Stimulated activated CD4-positive, alpha-beta T cell treated with anti-CD3 and anti-CD28 coated beads, TNF-alpha, amount 100 ng/mL, for 4 hours (primary cell): Measurements from ENCODE around the gene PRDM13.
"Not testable (repeated sequence)": the region's sequence is repeated elsewhere in the genome, so short reads cannot be mapped to it uniquely, and the experiment has no call there.

Source experiments
- DNase-seq, 3 experiments: peaks; one replicate each; pipeline ENCODE4 v3.0.0-alpha.2; 2020; ENCODE audit warnings: low read depth in 3 of 3

The PRDM13 gene

DNA sequence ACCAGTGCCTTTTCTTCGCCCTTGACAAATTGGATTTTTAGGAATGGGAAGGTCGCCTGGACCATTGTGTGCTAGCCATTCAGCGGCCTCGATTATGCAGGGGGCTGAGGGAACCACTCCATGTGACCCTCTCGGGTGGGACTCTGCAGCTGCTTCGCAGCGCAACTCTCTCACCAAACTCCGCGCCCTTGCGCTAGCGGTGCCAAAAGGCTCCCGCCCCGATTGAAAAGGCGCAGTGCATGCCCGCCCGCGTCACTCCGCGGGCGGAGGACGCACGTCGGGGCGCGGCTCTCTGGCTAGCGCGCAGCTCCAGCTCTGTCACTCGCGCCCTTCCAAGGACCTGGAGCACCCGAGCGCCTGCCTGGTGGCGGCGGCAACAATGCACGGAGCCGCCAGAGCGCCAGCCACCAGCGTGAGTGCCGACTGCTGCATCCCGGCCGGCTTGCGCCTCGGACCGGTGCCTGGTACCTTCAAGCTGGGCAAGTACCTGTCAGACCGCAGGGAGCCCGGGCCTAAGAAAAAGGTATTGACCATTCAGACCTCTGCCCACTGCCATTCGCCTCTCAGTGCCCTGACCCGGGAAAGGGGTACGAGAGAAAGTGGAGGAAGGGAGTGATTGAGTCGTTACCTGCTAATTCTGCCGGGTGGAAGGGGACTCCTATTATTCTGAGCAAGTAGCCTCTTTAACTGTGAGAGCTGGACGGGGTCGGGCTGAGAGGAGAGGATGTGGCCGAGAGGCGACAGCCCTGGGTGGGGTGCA lies at the start of gene PRDM13:
Gene PRDM13, plus strand, starts transcription at position 178 of the 760 bp plus-strand sequence. Its CDS starts 202 bp downstream, at position 380.
- no peak for DNase-seq

DNA sequence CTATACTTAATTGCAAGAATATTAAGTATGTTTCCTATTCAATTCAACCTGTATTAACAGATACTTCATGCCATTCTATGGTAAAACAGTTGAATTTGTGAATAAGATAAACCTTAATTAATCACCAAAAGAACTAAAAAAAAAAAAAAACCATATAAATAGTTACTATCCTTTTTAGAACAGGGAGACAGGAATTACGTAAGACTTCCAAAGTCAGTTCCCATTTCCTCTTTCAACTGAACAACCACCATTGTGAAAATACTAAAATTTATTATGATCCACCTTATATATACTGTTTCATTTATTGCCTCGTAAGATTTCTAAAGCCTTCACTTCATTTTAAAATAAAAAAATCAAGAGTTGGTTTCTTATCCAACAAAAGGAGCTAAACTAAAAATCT lies 47.6 kb upstream of the PRDM13 start:
- DNase-seq: no peak

DNA sequence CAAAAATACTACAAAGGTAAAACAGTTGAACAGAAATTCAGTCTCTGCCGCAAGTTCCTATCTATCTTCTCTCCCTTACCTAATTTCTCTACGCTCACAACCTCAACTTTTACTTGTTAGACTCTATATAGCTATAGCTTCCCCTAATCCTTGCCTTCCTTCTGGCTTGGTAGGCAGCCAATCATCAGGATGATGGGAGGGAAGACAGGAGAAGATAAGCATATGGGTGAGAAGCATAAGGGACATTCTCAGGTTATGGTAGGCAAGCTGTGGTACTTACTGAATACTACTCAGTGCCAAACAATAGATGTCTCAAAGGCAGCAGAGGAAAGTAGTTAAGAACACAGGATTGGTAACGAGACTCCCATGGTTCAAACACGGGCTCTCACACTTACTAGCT lies 46.0 kb upstream of the PRDM13 start:
- DNase-seq: no peak

DNA sequence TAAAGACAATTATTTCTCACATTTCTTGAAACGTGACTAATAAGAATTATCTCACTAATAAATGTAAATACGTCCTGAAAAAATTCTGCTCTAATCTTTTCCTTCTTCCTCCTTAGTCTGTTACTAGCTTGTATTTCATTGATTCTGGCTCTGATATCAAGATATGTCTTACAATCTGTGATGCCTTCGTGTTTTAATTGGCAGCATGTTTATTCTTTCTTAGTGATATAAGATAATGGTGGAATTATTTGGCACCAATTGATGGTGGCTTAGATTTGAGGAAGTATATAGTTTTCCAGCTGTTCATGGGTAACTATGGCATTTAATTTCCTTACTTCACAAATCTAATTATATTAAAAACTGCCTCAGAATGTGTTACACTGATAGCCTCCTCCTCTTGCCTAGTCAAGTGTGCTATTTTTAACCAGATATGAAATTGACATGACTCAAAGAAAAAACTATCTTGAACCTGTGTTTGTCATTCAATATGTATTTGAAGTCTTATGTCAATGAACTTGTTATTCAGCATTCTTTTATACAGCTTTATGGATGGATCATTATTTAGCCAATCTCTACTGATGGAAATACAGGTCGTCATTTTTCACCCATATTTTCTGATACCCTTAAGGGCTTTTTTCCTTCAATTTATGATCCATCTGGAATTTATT lies 43.4 kb upstream of the PRDM13 start:
- DNase-seq: no peak

DNA sequence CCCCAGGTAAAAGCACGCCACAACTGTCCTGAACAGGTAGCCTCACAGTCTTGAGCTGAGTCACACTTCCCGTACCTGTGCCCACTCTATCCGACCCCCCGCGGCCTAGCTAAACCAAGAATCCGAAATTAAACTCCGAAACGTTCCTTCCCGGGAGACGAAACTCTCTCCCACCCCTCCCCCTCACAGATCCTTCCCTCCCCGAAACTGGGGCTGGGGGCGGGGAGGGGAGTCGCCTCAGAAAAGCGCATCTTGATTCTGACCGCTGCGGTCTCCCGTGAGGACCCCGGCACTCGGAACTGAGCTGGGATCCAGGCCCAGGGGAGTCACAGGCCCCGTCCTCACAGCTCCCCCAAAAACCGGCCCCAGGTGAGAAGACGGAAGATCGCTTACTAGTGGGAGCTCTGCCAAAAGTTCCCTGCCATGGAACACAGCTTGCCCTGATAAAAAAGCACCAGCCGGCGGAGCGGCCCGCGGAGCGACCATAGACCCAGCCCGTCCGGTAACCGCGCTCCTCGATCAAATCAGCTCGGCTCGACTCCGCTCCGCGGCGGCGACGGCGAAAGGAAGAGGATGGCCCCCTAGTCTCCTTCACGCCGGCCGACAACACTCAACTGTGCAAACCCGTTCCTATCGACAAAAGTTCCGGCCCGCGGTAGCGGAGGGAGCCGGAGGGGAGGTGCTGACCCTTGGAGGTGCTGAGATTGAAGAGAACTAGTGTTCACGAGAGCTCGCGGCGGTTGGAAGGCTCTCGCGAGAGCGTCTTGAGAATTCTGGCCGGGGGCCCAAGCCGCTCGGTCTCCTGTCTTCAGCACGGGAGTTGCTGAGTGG lies 38.3 kb upstream of the PRDM13 start, which contains the start of gene CCNC:
Gene CCNC, minus strand, starts transcription at position 558 of the 831 bp plus-strand sequence. Its CDS starts 133 bp downstream, at position 425.
- DNase-seq: peak; percentile 81 to 87 (median 83)

DNA sequence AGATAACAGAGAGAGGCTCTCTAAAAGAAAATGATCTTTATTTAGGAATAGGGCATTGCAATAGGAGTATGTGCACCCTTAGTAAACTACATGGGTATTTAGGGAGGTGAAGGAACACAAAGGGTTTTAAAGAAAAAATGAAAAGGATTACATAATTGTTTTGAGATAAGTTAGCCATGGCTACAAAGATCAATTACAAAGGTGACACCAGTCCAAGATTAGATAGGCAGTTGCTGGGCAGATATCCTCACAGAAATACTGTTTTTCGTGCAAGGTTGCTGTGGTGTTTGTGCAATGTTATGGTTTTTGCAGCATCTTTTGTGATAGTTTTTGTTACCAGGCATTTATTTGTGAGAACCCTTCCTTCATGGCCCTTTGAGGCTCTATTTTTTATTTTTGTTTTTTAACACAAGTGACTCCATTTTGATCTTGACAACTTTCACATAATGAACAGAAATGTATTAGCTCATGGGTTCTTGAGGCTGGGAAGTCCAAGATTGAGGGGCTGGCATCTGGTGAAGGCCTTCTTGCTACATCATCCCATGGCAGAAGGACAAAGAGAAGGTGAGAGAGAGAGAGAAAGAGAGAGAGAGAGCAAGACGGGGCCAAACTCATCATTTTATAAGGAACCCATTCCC lies 32.5 kb upstream of the PRDM13 start:
- DNase-seq: no peak

DNA sequence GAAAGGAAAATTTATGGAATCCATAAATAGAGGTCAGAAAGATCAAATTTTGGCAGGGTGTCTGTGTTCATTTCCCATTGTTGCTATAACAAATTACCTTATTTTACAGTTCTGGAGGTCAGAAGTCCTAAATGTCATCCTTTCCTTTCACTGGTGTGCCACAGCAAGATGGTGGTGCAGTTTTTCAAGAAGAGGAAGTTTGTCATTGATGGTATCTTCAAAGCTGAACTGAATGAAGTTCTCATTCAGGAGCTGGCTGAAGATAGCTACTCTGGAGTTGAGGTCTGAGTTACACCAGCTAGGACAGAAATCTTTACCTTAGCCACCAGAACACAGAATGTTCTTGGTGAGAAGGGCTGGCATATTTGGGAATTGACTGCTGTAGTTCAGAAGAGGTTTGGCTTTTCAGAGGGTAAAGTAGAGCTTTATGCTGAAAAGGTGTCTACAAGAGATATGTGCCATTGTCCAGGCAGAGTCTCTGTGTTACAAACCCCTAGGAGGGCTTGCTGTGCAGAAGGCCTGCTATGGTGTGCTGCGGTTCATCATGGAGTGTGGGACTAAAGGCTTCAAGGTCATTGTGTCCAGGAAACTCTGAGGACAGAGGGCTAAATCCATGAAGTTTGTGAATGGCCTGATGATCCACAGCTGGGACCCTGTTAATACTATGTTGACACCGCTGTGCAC lies 30.9 kb upstream of the PRDM13 start:
- DNase-seq: no peak

DNA sequence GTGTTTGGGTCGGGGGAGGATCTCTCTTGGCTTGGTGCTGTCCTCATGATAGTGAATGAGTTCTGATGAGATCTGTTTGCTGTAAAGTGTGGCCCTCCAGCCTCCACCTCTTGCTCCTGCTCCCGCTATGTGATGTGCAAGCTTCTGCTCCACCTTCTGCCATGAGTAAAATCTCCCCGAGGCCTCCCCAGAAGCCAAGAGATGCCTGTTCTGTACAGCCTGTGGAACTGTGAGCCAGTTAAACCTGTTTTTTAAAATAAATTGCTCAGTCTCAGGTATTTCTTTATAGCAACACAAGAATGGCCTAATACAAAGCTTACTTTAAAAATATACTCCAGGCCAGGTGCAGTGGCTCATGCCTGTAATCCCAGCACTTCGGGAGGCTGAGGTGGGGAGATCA lies 26.9 kb upstream of the PRDM13 start:
- DNase-seq: no peak

DNA sequence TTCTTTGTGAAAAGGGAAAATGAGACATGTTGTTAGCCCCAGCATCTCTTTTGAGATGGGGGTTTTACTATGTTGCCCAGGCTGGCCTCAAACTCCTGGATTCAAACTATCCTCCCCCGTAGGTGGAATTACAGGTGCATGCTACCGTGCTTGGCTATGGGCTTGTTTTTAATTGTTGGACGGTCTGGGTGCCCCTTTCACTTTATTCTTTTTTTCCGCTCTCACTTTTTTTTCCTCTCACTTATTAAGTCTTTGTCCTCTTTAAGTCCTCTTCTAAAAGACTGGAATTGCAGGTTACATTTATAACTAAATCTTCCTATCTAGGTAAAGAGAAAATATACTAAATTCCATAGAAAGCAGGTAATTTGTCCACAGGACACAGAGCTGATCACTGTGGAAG lies 18.8 kb upstream of the PRDM13 start:
- no peak for DNase-seq

DNA sequence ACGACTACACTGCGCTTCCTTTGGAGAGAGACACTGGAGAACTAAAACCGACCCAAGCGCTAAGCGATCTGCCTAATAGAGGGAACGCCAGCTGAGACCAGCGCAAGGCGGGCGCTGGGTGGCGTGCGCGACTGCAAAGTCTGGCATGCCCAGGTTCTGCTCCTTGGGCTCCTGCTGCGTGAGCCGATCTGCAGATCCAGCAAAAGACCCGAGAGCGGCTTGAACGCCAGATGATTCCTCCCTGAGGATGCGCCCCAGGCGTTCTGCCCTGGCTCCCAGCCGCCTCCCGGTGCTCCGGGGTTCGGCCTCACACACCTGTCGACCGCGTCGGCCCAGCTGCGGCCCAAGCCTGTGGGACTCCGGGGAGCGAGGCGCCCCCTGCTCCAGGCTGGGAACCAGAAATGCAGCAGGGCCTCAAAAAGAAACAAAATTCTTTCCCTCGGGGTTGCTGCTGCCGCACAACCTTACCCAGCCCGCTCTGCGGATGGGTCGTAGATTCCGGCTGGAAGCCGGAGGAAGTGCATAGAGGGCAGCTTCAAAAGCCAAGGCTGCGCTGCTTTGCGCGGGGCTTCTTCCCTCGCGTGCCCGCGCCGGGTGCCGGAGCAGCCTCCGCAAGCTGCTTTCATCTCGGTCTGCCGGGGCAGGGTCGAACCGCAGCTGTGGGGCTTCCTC lies 17.9 kb upstream of the PRDM13 start:
- DNase-seq: peak; percentile 39 to 58 (median 53)

DNA sequence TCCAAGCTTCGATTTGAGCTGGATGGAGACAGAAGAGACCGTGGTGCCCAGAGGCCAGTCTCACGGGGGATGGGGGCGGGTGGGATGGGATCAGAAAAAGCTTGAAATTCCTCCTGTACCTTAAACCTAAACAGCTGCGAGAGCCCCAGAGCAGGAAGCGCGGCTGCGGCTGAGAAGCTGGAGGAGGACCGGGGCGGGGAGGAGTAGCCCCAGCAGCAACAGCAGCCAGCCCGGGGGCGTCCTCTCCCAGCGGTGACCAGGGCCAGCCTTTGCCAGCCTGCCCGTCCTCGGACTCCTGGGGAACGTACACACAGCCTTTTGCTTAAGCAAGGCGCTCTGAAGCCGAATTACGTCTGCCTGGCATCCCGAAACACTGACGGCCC lies 17.4 kb upstream of the PRDM13 start:
- no peak for DNase-seq

DNA sequence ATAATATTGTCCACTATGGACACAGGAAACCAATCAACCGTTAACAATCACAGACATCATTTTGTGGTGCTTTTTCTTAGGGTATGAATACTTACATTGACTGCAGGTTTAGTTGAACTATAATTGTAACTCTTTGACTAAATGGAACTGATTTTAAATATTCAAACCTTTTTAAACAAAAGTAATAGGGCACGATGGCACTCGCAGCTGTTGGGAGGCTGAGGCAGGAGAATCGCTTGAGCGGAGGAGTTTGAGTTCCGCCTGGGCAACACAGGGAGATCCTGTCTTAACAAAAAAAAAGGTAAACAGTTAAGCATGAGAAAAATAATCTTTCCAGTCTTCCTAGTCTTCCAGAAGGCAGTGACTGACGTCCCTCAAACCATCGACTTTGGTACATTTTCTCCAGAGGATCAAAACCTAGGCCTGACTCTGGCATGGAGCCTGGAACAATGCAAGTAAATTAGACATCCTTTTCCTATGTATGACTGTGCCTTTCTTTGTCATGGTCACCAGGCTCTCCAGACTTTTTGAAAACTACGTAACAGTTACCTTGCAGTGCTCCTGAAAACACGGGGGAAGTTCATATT lies 16.6 kb upstream of the PRDM13 start:
- DNase-seq: no peak

DNA sequence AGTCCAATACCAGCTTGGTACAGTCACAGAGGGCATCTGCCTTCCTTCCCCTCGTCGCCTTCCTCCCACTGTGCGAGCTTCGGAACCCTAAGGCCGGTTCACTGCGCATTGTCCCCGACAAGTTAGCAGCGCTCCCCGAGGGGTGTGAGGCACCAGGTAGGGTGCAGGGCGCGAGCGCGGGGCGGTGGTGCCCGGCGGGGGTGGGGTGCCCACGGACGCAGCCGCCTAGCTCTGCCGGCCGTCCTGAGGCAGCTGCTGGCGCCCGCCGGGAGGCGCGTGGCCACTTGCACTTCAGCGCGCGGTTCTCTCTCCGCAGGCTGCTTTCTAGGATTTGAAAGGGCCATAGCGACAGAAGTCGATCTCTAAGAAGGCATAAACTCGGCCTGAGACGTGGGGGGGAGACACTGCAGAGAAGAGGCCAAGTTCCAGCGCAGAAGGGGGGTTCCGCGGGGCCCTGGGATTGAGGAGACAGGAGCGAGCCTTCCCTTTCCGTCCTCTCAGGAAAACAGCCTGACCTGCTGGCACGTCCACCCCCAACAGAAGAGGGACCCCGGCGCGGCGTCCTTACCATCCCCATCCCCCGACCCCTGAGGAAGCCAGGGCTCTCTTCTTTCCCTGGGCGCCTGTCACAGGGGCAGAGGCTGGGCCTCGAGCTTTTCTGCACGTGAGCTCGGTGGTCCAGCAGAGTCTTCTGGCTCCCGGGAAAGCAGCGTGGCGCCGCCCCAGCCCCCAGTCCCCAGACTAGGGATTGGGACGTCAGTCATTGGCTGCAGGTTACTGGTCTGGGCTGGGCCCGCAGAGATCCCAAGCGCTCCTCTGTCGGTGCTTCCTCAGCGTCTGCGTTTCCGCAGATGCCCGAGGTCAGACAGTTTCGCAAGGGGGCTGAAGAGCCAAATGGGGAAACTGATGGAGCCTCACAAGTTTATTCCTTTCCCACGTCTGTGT lies 15.6 kb upstream of the PRDM13 start:
- DNase-seq: no peak

DNA sequence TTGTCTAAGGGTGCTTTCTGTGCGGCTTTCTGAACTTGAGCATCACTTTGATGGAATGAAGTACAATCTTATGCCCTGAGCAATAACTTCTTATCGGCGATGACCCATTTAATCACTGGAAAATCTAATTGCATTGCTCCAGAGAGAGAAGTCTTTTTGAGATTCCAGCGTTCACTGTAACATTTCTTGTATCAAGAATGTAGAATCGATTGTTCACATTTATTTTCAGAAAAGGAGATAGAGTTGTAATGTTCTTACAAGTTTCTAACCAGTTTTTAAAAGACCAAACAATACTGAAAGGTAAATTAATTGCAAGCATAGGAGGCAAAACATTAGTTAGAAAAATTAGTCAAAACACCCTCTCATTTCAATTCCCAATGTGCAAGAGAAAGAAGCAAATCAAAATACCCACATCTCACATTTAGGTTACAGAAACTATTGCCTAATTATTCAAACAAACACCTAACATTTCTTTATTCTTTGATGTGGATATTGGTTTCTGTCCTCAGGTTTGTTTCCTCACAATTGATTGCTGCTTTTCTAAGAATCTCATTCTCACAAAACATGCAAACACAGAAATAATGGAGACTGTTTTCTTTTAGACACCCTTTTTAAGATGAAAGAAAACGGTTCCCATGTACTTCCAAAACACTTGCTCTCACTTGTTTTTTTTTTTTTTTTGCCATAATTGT lies 14.8 kb upstream of the PRDM13 start:
- no peak for DNase-seq

DNA sequence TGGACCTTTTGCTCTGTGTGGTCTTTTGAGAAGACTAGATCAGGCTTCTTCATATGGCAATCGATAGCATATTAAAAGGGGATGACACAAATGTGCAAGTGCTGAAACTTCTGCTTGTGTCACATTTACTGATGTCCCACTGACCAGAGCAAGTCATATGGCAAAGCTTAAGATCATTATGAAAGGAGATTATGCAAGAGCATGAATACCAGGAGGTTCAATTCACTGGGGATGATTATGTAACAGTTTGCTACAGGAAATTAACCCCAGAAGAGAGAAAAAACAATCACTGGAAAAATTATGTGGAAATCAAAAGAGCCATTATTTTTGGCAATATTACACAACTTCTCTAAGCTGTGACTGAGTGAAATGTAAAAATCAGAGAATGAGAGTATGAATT lies 13.7 kb upstream of the PRDM13 start:
- no peak for DNase-seq

DNA sequence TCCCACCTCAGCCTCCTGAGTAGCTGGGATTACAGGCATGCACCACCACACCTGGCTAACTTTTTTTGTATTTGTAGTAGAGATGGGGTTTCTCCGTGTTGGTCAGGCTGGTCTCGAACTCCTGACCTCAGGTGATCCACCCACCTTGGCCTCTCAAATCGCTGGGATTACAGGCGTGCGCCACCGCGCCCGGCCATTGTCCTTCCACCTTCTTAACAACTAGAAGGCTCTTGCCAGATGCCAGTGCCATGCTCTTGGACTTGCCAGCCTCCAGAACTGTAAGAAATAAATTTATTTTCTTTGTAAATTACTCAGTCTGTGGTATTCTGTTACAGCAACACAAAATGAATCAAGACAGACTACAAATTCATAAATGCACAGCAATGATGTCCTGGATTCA lies 11.9 kb upstream of the PRDM13 start:
- not testable (repeated sequence) for DNase-seq

DNA sequence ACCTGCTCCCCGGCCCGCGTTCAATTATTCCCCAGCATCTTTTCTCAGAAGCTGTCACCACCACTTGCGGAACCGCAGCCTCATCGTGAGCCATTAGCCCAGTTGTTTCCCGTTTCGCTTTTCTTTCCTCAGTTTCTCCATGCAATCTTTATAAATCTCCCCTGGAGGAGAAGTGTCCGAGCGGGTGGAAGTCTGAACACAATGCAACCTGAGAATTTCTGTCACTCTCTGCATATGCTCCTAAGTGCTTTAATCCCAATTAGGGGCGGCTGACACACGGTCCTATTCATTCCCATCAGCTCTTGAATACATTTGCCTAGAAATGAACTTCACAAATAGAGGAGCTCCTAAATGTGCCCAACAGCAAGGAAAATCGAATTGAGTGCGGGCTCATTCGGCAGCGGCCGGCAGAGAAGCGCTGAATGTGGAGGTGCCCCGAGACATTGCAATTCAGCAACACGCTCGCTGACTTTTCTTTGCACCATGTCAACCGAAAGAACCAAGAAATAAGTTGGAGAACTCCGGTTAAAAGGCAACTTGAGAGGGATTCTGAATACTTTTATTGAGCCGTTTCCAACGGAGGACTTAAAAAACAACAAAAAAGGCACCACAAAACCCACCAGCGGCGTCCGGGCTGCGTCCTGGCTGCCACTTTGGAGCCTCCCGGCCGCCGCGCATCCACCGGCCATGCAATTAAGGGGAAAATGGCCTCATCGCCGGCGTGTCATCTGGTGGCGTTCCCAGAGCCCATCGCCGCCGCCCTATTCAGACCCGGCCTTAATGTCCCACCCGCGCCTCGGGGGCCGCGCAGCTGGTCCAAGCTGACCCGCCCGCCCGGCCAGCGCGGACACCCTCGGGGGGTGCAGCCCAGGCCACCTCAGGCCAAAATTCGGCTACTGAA lies 3.9 kb upstream of the PRDM13 start:
- DNase-seq: no peak
